LoVo (cell line): ENCODE measurements around the gene CREBBP.
"Not testable (repeated sequence)": the region's sequence is repeated elsewhere in the genome, so short reads cannot be mapped to it uniquely, and the experiment has no call there.

ENCODE experiments used
- DNase-seq: peaks from one replicate; pipeline ENCODE4 v3.0.0-alpha.2; 2016; ENCODE audit warnings: low spot score

Gene CREBBP

GRCh38 chr16:3735541-3735940 lies 145.0 kb downstream of the CREBBP start:
- no peak for DNase-seq

DNA sequence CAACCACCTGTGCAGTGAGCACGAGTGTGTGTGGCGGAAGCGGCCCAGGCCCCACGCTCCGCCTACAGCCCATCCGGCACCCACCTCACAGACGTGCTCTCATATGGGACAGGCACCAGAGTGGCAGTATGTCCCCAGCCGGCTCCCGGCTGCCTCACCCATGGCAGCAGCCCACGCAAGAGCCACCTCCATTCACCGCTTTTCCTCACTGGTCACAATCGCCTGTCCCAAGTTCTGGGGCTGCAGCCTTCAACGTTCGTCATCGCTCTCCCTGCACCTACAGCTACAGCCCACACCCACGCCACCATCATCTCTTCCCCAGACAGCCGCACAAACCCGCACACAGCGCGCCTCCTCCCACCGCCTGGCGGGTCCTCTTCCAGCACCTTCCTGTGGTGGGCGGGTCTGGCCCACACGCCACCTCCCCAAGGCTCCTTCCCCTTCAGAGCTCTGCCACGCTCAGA lies 145.7 kb downstream of the CREBBP start:
- DNase-seq: no peak

DNA sequence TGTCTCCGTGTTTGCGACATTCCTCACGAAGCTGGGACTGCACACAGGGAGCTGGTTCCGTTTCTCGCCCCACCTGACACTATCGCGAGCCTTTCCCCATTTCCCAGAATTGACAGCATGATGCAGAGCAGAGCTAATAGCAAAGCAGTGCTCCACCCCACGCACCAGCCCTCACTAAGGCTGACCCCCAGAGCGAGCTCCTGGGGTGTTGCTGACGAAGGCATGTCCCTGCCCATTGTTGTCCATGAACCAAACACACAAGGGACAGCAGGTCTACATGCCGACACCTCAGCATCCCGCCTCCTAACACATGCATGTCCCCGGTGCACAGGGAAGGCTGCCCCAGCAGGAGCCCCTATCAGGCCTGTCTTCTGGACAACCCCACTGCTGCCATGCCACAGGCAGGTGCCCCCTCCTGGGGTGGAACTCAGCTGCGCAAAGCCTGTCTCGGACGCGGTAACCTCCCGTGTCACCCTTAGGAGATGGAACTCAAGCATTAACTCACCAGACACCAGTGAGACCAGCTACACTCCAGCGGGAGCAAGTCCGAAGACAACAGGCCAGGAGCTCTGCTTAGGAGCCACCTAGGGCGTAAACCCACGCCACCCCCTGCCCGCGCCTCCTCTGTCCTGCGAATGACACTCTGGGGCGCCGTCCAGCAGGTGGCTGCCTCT lies 146.3 kb downstream of the CREBBP start:
- no peak for DNase-seq

- no peak for DNase-seq
Observed at GRCh38 chr16:3732171-3732570, 148.3 kb downstream of the CREBBP start.

DNA sequence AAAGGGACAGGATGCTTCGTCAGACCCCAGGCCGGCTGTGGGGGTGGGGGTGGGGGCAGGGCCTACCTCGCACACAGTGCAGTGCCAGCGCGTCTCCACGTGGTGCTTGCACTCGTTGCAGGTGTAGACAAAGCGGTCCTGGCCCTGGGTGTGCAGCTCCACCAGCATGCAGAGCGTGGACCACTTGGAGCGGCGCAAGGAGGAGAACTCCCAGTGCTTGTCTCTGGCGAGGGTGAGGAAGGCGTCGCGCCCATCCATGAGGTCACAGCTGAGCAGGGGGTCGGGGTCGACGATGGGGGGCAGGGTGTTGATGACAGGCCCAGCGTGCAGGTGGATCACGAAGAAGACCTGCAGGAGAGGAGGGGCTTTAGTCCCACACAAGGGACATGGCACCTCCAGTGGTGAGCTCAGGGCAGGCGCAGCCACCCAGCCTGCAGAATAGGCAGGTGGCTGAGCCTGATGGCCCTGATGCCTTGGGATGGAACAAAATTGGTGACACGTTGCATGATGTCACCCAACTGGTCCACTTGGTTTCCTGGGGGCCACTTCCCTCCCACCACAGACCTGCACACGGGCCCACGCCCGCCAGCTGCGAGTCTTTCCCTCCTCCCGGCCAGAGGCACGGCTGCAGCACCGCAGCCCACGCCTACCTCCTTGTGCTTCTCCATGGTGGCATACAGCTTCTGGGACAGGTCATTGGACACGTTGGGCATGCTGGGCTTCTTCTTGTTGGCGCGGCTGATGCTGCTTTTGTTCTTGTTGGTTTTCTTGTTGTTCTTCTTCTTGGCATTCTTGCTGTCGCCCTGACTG lies 149.2 kb downstream of the CREBBP start:
- no peak for DNase-seq

DNA sequence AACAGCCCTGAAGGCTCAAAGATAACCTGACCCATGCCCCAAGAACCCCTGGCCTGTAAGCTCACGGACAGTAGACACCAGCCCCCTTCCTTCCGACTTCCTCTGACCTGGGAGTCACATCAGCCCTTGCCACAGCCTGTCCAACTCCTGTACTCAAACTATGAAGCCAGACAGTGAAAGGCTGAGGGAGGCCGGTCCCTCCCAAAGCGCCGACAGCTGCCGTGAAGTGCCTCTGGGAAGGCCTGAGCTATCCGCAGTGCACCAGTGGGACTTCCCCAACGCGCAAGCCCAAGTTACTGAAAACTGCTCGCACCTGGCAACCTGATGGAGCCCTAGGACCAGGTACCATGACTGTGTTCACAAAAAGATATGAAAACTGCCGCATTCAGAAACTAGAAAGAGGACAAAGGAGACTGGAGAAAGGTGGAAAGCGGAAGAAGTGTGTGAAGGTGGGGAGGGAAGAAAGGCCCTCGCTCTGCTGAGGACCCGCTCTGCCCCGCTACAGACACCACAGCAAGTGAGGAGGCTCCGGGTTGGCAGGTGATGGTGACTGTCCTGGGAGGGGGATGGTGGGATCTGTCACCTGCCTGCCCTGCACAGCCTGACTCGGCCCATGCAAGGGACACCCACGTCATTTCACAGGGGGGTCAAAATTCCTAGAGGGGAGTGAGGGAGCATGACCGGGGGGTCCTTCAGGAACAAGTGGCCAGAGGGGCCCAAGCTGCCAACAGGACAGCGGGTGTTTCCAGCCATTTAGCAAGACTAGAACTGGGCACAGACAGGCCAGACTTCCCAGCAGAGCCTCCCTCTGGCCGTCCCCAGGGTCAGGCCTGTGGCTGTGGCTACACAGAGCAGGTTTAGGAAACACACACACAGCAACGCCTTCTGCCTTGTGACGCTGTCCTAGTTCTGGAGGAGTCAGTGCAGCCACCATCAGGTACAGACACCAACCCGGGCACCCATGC lies 150.1 kb downstream of the CREBBP start:
- DNase-seq: no peak

DNA sequence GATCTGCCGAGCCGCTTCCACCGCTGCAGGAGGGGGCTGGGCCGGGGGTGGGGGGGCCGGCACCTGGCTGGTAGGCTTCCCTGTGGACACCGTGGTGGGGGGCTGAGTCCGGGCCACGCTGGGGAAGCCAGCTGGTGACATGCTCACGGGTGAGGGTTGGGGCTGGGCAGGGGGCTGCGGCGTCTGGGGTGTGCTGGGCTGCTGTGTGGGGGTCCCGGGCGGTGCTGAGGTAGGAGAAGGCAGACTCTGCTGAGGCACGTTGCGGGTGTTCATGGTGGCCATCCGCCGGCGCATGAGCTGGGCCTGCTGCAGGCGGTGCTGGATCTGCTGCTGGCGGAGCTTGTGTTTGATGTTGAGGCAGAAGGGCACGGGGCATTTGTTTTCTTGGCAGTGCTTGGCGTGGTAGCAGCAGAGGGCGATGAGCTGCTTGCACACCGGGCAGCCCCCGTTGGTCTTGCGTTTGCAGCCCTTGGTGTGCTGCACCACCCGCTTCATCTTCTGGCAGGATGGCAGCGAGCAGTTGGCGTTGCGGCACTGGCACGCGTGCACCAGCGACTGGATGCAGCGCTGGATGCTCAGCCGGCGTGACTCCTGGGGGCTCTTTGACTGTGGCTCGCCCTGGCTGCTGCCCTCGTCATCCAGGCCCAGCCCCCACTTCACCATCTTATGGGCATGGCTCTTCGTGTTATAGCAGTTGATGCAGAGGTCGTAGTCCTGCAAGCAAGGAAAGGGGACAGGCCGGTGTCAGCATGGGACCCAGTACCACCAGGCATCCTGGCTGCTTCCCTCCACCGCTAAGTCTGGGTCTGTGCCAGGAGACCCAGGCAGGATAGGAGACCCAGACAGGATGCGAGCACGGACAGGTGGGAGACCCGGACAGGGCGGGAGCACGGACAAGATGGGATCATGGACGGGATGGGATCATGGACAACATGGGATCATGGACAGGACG lies 151.1 kb downstream of the CREBBP start:
- DNase-seq: no peak

- DNase-seq: no peak
Observed at GRCh38 chr16:3728424-3729160, 151.9 kb downstream of the CREBBP start.

- no peak for DNase-seq
Observed at GRCh38 chr16:3727806-3728381, 152.6 kb downstream of the CREBBP start.

- DNase-seq: no peak
Observed at GRCh38 chr16:3726021-3726687, 154.4 kb downstream of the CREBBP start.

DNA sequence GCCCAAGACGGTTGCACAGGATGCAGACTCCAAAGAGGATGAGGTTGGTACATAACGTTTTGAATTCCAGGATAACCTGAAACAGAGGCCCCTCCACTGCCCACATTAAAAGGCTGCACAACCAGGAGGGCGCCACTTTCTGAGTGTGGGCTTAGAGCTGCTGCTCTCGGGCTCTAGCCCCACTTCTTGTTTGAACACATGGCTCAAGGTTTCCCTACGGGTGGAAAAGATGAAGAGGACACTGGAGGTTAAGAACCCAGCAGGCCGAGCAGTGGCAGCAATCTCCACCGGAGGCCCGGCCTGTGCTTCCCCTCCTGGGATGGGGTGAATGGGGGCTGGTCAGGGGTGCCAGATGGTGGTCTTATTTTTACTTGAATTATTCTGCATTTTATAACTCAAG lies 155.2 kb downstream of the CREBBP start:
- DNase-seq: no peak

DNA sequence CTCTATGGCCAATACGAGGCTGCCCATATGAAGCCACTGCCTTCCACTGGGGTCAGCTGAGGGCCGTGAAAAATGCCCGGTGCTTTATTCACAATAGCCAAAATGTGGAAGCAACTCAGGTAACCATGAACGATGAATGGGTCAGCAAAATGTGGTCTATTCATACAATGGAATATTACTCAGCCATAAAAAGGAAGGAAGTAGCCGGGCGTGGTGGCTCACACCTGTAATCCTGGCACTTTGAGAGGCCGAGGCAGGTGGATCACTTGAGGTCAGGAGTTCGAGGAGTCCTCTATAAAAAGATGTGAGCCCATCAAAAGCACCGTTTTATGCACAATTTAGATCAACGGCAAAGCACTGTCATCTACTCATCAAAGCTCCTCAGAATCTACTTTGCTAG lies 158.0 kb downstream of the CREBBP start:
- no peak for DNase-seq

DNA sequence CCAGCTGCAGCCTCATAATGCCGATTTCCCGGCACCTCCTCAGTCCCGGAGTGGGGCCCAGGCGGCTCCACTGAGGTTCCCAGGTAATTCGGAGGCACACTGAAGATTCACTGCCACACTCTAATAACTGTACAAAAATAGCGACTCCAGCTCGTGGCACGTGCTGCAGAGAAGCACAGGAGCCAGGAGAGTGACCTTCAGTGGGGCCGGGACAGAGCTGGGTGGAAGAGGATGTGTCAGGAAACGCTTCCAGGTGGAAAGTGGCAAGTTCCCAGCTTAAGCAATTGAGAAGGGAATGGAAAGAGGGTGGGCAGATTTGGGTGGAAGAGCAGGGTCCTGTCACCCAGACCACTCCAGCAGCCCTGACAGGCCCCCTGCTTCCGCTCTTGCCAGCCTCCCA lies 160.1 kb downstream of the CREBBP start:
- no peak for DNase-seq

GRCh38 chr16:3718628-3719027 lies 161.9 kb downstream of the CREBBP start:
- DNase-seq: no peak

DNA sequence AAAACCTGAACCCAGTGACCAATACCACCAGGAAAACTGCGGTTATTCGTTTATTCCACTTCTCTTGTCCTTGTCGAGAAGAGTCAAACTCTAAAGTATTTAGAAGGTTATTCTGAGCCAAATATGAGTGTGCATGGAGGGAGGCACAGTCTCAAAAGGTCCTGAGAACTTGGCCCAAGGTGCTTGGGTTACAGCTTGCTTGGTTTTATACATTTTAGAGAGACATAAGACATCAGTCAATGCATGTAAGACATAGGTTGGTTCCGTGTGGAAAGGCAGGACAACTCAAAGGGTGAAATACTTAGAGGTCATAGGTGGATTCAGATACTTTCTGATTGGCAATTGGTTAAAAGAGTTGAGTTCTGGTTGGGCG lies 162.5 kb downstream of the CREBBP start:
- no peak for DNase-seq

DNA sequence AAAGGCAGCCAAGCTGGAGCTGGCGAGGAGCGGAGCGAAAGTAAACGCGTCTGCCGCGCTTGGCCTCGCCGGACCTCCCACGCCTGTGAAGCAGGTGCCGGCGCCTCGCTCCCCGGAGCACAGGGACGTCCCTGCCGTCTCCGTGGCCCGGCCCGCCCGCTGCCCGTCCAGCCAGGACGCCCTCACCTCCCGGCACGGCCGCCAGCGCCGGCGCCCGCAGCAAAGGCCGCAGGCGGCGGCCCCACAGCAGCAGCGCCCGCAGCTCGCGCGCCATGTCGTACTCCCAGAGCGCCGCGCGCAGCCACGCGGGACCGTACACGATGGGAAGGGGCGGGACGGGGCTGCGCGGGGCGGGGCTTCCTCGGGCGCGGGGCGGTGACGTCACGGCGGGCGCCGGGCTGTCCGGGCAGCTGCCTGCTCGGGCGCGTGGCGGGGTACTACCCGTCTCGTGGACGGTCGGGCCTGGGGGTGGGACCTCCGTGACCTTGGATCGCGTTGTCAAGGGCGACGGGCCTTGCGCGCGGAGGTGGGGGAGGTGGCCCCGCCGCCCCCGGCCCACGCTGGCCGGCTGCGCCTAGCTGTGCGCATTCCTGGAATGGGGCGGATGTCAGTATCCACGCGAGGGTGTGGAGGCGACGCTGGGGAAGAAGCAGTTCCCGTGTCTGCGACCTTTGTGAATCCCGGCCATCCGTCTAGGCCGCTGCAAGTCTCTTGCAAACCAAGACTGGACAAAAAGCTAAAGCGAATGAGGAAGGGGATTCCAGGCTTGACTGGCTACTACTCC lies 163.1 kb downstream of the CREBBP start, which contains the start of gene TRAP1:
Gene TRAP1 (minus strand): TSS at position 290 of the 784 bp plus-strand sequence. CDS start 16 bp downstream, at position 274.
- DNase-seq: peak; percentile 88

- peak; percentile 32 for DNase-seq
Observed at GRCh38 chr16:3716831-3717234, 163.7 kb downstream of the CREBBP start.

DNA sequence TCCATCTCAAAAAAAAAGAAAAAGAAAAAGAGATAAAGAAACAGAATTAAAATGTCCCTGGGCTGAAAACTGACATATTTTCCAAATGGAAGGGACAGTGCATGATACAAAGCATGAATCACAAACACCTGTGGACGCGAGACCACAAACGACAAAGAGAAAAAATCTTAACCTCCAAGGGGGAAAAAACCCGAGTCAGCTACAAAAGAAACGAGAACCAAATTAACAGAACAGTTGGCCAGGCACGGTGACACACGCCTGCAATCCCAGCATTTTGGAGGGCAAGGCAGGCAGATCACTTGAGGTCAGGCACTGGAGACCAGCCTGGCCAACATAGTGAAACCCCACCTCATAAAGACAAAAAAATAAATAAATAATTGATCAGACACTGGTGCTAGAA lies 165.1 kb downstream of the CREBBP start:
- no peak for DNase-seq

GRCh38 chr16:3714378-3714777 lies 166.1 kb downstream of the CREBBP start:
- not testable (repeated sequence) for DNase-seq
